Hematopoietic multipotent progenitor cell treated with erythropoietin and hydrocortisone succinate and interleukin-3 and kit ligand, for 6 days (in vitro differentiated cells): Measurements from ENCODE around the gene CCDC152.
A peak's percentile ranks its signal among the peaks of the same experiment; 100 is the strongest.
"Not testable (repeated sequence)": the region's sequence is repeated elsewhere in the genome, so short reads cannot be mapped to it uniquely, and the experiment has no call there.

Experiments used
- DNase-seq: peaks from one replicate; pipeline ENCODE4 v3.0.0-alpha.2; 2015

The CCDC152 gene, protein sequence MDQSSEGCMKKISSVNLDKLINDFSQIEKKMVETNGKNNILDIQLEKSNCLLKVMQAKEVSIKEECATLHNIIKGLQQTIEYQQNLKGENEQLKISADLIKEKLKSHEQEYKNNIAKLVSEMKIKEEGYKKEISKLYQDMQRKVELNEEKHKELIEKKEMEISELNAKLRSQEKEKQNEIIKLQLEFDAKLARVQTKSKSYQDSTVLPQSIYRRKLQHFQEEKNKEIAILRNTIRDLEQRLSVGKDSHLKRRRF

DNA sequence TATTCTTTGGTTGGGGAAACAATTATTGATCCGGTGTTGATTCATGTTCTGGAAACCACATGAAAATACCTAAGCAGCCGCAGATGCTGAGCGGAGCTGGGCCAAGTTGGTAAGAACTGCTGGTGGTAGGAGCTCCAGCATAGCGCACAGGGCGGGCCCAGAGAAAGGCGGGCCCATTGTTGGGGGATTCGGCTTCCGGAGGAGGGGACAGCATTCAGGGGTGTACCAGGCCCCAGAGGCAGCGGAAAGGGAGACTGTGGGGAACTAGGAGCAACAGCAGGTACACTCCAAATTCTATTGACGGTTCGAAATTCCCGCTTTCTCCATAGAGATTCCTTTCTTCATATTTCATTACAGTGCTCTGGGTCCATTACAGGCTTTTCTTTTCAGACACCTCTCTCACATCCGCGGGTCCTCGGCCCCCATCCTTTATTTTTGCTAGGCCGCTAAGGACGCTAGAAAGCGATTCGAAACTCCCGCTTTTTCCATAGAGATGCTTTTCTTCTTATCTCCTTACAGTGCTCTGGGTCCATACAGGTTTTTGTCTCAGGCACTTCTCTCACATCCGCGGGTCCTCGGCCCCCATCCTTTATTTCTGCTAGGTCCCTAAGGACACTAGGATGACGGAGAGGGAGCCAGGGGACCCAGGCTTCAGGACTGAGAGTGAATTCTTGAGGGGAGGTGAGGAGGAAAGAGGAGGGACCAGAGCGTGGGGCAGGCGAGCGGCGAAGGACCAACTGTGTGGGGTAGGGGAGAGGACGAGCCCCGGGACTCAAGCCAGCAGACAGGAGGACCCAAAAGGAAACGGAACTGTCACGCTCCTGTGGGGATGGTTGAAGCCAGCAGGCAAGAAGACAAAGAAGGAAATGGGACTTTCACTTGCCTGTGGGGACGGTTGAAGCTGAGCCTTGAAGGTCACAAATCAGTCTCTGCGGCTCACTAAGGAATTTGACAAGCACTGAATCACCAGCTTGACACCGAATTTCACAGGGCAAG lies at the start of gene CCDC152:
Gene CCDC152 (plus strand): TSS at position 213 of the 996 bp plus-strand sequence. CDS start 2,304 bp downstream, outside the sequence.
- peak; percentile 65 for DNase-seq

DNA sequence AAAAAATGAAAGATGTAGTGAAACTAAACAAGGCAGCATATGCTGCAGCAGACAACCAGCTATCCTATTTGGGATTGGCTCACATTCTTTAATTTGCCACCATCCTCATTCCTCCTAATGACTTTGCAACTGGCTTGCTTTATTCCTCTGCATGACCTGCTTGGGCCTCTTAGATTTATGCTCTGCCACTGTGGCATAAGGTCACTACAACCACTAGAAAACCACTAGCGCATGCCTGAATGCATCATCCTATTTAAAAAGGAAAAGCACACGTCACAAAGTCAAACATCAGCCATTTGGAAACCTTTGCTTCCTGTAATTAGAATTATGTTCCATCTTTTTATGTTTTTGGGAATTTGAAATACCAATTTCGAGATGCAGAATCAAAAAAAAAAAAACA lies 40.8 kb upstream of the CCDC152 start:
- DNase-seq, result no peak

DNA sequence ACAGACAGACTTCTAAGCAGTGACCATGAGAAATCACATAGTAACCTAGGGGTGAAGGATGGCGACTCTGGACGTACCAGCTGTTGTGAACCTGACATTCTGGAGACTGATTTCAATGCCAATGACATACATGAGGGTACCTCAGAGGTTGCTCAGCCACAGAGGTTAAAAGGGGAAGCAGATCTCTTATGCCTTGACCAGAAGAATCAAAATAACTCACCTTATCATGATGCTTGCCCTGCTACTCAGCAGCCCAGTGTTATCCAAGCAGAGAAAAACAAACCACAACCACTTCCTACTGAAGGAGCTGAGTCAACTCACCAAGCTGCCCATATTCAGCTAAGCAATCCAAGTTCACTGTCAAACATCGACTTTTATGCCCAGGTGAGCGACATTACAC lies 38.0 kb upstream of the CCDC152 start:
- DNase-seq, result peak; percentile 41

DNA sequence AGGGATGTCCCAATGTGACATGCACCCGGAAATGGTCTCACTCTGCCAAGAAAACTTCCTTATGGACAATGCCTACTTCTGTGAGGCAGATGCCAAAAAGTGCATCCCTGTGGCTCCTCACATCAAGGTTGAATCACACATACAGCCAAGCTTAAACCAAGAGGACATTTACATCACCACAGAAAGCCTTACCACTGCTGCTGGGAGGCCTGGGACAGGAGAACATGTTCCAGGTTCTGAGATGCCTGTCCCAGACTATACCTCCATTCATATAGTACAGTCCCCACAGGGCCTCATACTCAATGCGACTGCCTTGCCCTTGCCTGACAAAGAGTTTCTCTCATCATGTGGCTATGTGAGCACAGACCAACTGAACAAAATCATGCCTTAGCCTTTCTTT lies 37.6 kb upstream of the CCDC152 start:
- DNase-seq, result no peak

DNA sequence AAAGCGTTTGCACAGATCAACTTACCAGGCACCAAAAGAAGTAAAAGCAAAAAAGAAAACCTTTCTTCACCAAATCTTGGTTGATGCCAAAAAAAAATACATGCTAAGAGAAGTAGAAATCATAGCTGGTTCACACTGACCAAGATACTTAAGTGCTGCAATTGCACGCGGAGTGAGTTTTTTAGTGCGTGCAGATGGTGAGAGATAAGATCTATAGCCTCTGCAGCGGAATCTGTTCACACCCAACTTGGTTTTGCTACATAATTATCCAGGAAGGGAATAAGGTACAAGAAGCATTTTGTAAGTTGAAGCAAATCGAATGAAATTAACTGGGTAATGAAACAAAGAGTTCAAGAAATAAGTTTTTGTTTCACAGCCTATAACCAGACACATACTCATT lies 36.4 kb upstream of the CCDC152 start:
- DNase-seq, result peak; percentile 29

DNA sequence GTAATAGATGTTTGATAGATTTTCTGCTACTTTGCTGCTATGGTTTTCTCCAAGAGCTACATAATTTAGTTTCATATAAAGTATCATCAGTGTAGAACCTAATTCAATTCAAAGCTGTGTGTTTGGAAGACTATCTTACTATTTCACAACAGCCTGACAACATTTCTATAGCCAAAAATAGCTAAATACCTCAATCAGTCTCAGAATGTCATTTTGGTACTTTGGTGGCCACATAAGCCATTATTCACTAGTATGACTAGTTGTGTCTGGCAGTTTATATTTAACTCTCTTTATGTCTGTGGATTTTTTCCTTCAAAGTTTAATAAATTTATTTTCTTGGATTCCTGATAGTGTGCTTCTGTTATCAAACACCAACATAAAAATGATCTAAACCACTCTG lies 35.1 kb upstream of the CCDC152 start:
- DNase-seq, result no peak

DNA sequence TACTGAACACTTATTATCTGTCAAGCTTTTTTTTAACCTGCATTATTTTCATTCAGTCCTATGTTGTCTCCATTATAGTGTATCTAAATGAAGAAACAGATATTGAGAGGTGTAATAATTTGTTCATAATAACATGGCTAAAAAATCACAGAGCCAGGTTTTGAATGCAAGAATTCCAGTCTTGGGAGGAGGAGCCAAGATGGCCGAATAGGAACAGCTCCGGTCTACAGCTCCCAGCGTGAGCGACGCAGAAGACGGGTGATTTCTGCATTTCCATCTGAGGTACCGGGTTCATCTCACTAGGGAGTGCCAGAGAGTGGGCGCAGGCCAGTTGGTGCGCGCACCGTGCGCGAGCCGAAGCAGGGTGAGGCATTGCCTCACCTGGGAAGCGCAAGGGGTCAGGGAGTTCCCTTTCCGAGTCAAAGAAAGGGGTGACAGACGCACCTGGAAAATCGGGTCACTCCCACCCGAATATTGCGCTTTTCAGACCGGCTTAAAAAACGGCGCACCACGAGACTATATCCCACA lies 22.0 kb upstream of the CCDC152 start:
- not testable (repeated sequence) for DNase-seq

DNA sequence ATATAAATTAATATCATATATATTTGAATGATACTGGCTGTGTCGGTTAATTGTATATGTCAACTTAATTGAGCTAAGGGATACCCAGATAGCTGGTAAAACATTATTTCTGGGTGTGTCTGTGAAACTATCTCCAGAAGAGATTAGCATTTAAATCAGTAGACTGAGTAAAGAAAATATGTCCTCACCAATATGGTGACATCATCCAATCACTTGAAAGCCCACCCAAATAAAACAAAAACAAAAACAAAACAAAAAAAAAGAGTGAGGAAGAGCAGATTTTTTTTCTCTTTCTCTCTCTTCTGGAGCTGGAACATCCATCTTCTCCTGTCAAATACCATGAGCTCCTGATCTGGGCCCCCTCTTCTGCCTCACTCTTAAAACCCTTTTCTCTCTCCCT lies 15.7 kb upstream of the CCDC152 start:
- DNase-seq, result no peak

DNA sequence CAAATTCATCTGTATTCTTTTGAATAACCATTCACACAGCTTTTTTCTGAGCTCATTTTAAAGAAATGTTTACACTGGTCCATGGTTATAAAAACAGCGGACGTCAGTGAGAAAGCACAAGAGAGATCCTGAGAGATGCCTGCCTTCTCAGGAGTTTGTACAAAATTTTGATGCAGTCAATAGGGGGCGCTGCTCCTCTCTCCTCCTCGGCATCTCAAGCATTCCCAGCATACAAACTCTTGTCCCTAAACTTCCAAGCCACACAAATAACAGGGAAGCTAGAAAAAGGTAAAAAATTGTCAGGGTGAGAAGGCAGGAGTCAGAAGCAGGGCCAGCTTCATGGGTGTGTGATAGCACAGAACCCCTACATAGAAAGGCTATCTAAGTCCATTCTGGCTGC lies 11.2 kb upstream of the CCDC152 start:
- peak; percentile 14 for DNase-seq

DNA sequence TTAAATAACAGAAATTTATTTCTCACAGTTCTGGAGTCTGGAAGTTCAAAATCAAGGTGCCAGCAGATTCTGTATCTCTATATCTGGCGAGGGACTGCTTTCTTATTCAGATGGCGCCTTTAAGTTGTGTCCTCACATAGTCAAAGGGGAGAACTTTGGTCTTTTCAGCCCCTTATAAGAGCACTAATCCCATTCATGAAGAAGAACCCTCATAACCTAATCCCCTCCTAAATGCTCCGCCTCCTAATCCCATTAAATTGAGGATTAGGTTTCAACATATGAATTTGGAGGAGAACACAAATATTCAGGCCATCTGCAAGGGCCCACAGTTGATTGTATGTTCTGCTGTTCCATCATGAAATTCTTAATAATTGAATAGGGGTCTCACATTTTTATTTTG lies 10.8 kb upstream of the CCDC152 start:
- no peak for DNase-seq

DNA sequence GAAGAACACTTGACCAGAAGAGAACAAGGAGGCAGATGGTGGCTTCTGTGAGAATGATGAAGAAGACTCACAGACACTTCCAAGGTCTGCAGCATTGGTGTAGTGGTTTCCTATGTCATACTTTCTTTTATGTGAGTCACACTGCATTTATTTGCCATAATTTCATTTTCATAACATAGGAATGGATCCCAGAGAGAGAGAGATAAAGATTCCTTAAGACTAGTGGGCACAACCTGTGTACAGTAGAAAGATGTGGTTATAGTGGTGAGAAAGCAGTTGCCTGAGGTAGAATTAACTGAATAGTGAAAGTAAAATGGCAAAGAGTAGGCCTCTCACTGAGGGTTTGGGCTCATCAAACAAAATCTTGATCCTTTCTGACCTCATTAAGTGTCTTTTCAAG lies 7.6 kb upstream of the CCDC152 start:
- DNase-seq, result no peak

DNA sequence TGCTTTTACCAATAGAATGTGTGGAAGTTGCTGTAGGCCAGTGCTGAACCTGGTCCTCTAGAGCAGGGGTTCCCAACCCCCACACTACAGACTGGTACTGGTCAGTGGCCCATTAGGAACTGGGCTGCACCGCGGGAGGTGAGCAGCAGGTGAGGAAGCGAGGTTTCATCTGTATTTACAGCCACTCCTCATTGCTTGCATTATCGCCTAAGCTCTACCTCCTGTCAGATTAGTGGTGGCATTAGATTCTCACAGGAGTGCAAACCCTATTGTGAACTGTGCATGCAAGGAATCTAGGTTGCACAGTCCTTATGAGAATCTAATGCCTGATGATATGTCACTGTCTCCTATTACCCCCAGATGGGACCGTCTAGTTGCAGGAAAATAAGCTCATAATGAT lies 6.1 kb upstream of the CCDC152 start:
- no peak for DNase-seq

DNA sequence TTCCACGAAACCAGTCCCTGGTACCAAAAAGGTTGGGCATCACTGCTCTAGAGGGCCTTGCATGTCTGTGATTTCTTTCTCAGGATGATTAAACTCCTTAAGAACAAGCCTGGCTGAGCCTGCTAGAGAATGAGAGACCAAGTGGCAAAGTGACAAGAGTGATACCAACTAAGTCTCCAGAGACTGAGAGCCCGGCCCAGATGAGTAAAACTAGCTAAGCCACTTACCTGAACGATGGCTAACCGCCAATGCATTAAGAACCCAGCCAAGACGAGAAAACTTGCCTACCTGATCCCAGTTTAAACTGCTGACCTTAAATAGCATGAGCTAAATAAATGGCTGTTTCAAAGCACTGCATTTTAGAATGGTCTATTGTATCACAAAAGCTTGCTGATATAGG lies 5.6 kb upstream of the CCDC152 start:
- DNase-seq, result no peak

DNA sequence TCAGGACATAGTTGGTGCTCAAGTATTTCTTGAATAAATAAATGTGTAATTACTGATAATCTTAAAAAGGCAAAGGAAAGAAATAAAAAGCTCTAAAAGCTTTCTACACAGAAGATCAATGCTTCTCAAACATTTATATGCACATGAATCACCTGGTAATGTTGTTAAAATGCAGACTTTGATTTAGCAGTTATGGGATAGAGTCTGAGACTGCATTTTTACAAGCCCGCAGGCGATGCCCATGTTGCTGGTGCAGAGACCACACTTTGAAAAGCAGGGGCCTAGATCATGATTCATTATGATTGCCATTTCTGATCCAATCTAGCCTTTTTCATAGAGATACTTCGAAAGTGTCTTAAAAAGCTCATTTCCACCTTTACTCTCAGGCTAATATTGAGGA lies 3.5 kb upstream of the CCDC152 start:
- no peak for DNase-seq

DNA sequence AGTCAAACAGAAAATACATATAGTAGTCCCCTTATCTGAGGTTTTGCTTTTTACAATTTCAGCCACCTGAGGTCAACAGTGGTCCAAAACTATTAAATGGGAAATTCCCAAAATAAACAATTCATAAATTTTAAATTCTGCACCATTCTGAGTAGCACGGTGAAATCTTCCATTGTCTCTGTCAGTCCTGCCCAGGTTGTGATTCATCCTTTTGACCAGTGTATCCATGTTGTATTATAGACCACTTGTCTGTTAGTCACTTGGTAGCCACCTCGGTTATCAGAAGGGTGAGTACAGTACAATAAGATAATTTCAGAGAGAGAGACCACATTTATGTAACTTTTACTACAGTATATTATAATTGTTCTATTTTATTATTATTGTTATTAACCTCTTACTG lies 2.8 kb downstream of the CCDC152 start:
- no peak for DNase-seq

DNA sequence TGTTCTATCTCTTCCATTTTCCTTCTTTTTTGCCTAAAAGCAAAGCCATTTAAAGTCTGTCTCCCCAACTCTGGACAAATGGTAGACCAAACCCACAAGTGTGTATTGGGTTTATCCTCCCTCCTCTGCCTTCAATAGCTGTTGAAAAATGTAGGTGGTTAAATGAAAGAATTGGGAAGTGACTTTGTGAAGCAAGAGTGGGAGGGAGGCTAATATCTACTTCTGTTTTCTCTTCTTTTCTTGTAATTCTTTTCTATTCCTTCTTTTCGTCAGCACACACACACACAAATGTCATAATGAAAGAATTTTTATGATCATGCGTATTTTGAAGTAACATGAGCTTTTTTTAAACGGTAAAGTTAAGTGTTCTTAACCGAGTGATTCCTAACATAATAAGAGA lies 3.8 kb downstream of the CCDC152 start:
- DNase-seq, result no peak

DNA sequence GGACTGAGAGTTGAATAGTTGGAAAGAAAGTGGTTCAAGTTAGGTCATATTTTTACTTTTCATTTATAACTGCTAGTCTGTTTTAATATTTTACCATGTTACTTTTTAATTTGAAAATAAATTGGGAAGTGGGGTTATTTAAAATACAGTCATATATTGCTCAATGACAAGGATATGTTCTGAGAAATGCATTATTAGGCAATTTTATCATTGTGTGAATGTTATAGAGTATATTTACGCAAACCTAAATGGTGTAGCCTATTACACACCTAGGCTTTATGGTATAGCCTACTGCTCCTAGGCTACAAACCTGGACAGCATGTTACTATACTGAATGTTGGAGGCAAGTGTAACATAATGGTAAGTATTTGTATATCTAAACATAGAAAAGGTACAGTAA lies 5.2 kb downstream of the CCDC152 start:
- DNase-seq, result no peak

DNA sequence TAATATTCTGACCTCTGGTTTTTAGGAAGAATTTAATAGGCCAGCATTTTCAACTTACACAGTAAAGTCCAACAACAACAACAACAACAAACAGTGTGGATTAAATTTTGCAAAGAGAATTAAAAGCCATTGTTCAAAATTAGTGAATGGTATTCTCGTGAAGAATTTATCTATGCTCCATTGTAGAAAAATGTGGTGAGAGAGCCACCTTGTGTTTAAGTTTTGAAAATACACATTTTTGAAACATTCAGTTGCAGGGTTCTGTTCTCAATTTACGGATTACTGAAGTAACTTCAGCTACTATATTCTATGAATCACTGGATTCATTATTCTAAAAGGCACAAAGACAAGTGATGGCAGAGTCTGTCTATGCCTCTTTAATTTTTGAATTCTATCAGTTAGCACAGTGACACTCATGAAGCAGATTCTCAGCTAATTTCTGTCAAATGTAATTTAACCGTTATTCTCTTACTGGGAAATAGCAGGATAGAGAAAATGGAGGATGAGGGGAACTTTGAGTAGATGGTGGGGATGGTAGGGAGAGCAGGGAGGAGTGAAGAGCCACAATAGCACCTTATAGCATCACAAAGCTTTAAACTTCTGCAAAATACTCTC lies 11.0 kb downstream of the CCDC152 start:
- DNase-seq, result peak; percentile 70

DNA sequence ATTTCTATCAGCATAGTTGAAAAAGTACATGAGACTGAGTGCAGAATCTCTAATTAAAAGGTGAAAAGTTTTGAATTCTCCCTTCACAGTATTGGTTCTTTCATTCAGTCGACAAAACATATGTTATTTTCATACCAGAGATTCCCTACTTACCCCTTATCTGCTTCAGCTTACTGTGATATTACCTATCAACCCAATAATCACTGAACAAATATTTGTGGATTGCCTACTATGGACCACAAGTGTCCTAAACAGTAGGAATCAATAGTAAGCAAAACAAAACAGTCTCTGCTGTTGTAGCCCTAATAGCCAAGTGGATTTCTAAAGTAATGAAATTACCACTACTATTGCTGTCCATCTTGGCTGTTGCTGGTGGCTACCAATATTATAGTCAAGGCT lies 11.5 kb downstream of the CCDC152 start:
- DNase-seq, result no peak

DNA sequence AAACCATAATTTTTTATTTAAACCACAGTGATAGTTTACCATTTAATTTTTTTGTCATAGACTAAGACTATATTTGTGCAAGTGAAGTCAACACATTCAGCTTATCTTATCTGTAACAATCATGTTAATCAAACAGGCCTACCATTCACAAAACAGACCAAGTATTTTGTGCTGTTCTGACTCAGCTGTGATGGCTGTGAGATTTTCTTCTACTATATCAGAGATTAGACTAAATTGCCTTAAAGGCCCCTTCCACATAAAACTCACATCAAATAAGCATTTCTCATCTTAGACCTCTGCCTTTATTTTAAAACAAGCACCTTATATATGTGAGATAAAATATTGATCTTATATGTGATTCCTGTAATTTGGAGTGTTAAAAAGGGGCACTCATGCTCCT lies 13.4 kb downstream of the CCDC152 start:
- DNase-seq, result no peak

DNA sequence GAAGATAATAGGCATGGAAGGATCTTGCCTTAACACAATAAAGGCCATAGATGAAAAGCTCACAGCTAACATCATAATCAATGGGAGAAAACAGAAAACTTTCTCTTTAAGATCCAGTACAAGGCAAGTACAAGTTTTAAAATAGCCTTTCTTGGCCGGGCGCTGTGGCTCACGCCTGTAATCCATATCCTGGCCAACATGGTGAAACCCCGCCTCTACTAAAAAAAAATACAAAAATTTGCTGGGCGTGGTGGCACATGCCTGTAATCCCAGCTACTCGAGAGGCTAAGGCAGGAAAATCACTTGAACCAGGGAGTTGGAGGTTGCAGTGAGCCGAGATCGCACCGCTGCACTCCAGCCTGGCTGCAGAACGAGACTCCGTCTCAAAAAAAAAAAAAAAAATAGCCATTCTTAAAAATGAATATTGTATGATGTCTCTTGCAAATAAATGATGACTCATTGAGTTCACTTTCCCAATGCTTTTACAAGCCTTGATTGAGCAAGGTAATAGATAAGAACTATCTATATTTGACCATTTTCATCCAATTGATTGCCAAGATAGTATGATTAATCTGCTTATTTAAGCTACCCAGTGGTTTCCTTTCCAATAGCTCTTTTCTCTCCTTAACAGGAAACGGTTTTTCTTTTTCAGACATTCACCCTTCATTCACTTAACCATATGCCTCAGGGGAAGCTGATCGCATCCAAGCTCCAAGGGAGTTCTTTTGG lies 15.8 kb downstream of the CCDC152 start:
- no peak for DNase-seq

DNA sequence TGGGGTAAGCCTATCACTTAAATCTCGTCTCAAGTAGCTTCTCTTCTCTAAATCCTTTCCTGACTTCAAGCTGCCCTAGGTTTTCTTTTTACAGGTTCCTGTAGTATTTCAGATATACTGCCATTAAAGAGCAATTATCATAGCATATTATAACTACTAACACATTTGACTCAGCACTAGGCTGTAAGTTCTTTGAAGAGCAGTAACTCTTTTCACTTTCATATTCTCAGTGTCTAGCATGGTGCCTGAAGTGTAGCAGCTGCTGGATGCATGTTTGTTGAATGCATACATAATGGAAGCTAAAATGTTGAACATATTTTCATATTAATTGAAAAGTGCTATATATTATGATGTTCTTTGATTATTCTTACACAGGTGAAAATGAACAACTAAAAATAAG lies 22.5 kb downstream of the CCDC152 start:
- DNase-seq, result no peak

DNA sequence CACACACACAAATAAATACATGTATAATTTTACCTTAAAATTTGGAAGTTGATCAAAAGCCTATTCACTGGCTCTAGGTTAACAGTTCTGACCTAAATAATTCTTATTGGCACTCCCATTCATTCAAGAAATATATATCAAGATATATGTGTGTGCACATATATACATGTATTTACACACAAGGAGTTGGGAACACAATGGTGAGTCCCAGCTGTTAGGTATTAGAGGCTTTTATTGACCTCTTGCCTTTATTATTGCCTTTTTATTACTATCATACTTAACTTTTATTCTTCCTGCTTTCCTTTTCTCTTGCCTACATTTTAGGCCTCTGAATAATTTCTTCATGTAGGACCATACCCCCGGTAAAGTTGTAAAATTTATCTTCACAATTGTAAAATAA lies 25.0 kb downstream of the CCDC152 start:
- no peak for DNase-seq
